Osteoblast (primary cell): ENCODE measurements around the gene B4GALT5. TPM values are rescaled to one million over a fixed set of nuclear protein-coding genes. Genes with fewer than 3 reads are reported as not detected.
"Not testable (repeated sequence)": the region's sequence is repeated elsewhere in the genome, so short reads cannot be mapped to it uniquely, and the experiment has no call there.

Experiments
- DNase-seq: peaks from one replicate; pipeline ENCODE4 v3.0.0; 2011; ENCODE audit warnings: low spot score, mixed read lengths; ENCODE audit not compliant: insufficient read length; ENCODE audit errors: missing footprints
- H2AFZ ChIP-seq: 2 replicates; pipeline ENCODE4 v1.6.0; 2011; ENCODE audit warnings: mild to moderate bottlenecking, low read length
- H3K27ac ChIP-seq: 2 replicates; pipeline ENCODE4 v1.5.1; 2011; ENCODE audit warnings: mild to moderate bottlenecking, low read depth, low read length, moderate library complexity
- H3K27me3 ChIP-seq: 2 replicates; pipeline ENCODE4 v1.6.0; 2012; ENCODE audit warnings: mild to moderate bottlenecking, control low read depth, inconsistent platforms, low read length, moderate library complexity; ENCODE audit not compliant: insufficient read depth
- H3K36me3 ChIP-seq: 2 replicates; pipeline ENCODE4 v1.5.1; 2011; ENCODE audit warnings: mild to moderate bottlenecking, low read length, control low read depth, moderate library complexity; ENCODE audit not compliant: insufficient read depth
- H3K4me1 ChIP-seq: 2 replicates; pipeline ENCODE4 v1.5.1; 2011; ENCODE audit warnings: mild to moderate bottlenecking, low read length, control low read depth, moderate library complexity; ENCODE audit not compliant: insufficient read depth
- H3K4me2 ChIP-seq: 2 replicates; pipeline ENCODE4 v1.6.0; 2011; ENCODE audit warnings: mild to moderate bottlenecking, low read length; ENCODE audit not compliant: insufficient read depth
- H3K4me3 ChIP-seq: fragments of 200-600 bp; sonication (generic); 3 replicates; pipeline ENCODE4 v1.5.1; 2012; ENCODE audit warnings: mild to moderate bottlenecking, low read length, inconsistent platforms; ENCODE audit not compliant: insufficient read depth
- H3K79me2 ChIP-seq: 2 replicates; pipeline ENCODE4 v1.6.0; 2012; ENCODE audit warnings: mild to moderate bottlenecking, low read length, control low read depth, inconsistent platforms; ENCODE audit not compliant: insufficient read depth
- H3K9me3 ChIP-seq: 2 replicates; pipeline ENCODE4 v1.5.1; 2011; ENCODE audit warnings: low read depth, low read length, control low read depth
- H4K20me1 ChIP-seq: 2 replicates; pipeline ENCODE4 v1.6.0; 2012; ENCODE audit warnings: mild to moderate bottlenecking, low read length, control low read depth; ENCODE audit not compliant: insufficient read depth
- CTCF ChIP-seq: IDR thresholded peaks from 2 replicates; pipeline ENCODE4 v1.5.1; 2011; ENCODE audit warnings: mild to moderate bottlenecking, low read depth, low read length, moderate library complexity; ENCODE audit errors: extremely low read depth
- total RNA-seq: library from RNA; depleted of rRNA; stranded (reverse); fragments of >200 nt; gene quantifications from 2 replicates; pipeline ENCODE4 v1.2.3, GENCODE V29; 2012

The B4GALT5 gene
- total RNA-seq, 1 donor = 35.8 TPM

- no peak for DNase-seq
- no peaks in the 10 kb centered on the region for H3K36me3 ChIP-seq
- H3K4me3 ChIP-seq = no peak overlapping the region
- no peaks in the 10 kb centered on the region for H4K20me1 ChIP-seq
- no peaks in the 10 kb centered on the region for H3K9me3 ChIP-seq
- H3K79me2 ChIP-seq = no peaks in the 10 kb centered on the region
- peaks cover 6% of the 10 kb centered on the region for H3K27me3 ChIP-seq
- H2AFZ ChIP-seq = no peak overlapping the region
- H3K4me2 ChIP-seq = no peak overlapping the region
- no peak for TF ChIP-seq CTCF
- H3K4me1 ChIP-seq = peaks cover 7% of the 10 kb centered on the region
- no peak overlapping the region for H3K27ac ChIP-seq
These were observed 101.4 kb downstream of the B4GALT5 start for GRCh38 chr20:49612127-49612738.

- H3K27ac ChIP-seq, H3K27me3 ChIP-seq, H3K9me3 ChIP-seq, H3K79me2 ChIP-seq, H3K4me1 ChIP-seq, H3K36me3 ChIP-seq, DNase-seq, H4K20me1 ChIP-seq: not testable (repeated sequence)
- peak overlapping the region; percentile 57 for H3K4me3 ChIP-seq
- peak overlapping the region; percentile 62 for H2AFZ ChIP-seq
- H3K4me2 ChIP-seq = peak overlapping the region; percentile 88
These were observed 102.0 kb downstream of the B4GALT5 start for GRCh38 chr20:49611539-49612126.

GRCh38 chr20:49610691-49611538 is 102.8 kb downstream of the B4GALT5 start:
- peak overlapping the region; percentile 57 for H3K4me3 ChIP-seq

More at GRCh38 chr20:49610691-49611538, 102.8 kb downstream of the B4GALT5 start:
- H3K4me2 ChIP-seq = peak overlapping the region; percentile 88
- H4K20me1 ChIP-seq = no peaks in the 10 kb centered on the region
- no peaks in the 10 kb centered on the region for H3K79me2 ChIP-seq
- H2AFZ ChIP-seq = peak overlapping the region; percentile 93
- H3K27me3 ChIP-seq = peaks cover 6% of the 10 kb centered on the region
- H3K27ac ChIP-seq = no peak overlapping the region
- peak; percentile 83 for TF ChIP-seq CTCF
- peak; percentile 94 for DNase-seq
- H3K9me3 ChIP-seq = no peaks in the 10 kb centered on the region
- H3K4me1 ChIP-seq = peaks cover 8% of the 10 kb centered on the region
- H3K36me3 ChIP-seq = no peaks in the 10 kb centered on the region
